Retinal pigment epithelial cell (primary cell): ENCODE results near the gene ADGRE1.

Experiments used
- DNase-seq: peaks from one replicate; pipeline ENCODE4 v3.0.0-alpha.2; 2010; ENCODE audit warnings: low read depth
- H3K4me3 ChIP-seq: 2 replicates; pipeline ENCODE4 v1.5.1; 2011; ENCODE audit warnings: mild to moderate bottlenecking, low read length, control low read depth, moderate library complexity
- TF ChIP-seq, protein P1 (sequence below): conservative IDR thresholded peaks from 2 replicates; pipeline ENCODE4 v1.5.1; 2011; ENCODE audit warnings: low read depth, low read length, control low read depth, inconsistent platforms

ADGRE1 gene

DNA sequence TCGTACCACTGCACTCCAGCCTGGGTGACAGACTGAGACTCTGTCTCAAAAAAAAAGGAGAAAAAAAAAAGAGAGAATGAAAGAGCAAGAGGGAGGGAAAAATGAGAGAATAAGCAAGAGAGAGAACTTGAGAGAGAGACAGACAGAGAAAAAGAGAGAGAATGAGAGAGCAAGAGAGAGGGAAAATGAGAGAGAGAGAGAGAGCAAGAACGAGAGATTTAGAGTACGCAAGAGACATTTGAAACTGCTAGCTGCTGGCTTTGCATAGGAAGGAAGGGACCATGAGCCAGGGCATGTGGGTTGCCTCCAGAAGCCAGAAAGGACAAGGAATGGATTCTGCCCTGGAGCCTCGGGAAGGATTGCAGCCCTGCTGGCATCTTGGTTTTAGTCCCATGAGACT lies 9.6 kb upstream of the ADGRE1 start:
- TF ChIP-seq, protein P1, sequence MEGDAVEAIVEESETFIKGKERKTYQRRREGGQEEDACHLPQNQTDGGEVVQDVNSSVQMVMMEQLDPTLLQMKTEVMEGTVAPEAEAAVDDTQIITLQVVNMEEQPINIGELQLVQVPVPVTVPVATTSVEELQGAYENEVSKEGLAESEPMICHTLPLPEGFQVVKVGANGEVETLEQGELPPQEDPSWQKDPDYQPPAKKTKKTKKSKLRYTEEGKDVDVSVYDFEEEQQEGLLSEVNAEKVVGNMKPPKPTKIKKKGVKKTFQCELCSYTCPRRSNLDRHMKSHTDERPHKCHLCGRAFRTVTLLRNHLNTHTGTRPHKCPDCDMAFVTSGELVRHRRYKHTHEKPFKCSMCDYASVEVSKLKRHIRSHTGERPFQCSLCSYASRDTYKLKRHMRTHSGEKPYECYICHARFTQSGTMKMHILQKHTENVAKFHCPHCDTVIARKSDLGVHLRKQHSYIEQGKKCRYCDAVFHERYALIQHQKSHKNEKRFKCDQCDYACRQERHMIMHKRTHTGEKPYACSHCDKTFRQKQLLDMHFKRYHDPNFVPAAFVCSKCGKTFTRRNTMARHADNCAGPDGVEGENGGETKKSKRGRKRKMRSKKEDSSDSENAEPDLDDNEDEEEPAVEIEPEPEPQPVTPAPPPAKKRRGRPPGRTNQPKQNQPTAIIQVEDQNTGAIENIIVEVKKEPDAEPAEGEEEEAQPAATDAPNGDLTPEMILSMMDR = no peak
- DNase-seq = no peak
- no peak overlapping the region for H3K4me3 ChIP-seq

DNA sequence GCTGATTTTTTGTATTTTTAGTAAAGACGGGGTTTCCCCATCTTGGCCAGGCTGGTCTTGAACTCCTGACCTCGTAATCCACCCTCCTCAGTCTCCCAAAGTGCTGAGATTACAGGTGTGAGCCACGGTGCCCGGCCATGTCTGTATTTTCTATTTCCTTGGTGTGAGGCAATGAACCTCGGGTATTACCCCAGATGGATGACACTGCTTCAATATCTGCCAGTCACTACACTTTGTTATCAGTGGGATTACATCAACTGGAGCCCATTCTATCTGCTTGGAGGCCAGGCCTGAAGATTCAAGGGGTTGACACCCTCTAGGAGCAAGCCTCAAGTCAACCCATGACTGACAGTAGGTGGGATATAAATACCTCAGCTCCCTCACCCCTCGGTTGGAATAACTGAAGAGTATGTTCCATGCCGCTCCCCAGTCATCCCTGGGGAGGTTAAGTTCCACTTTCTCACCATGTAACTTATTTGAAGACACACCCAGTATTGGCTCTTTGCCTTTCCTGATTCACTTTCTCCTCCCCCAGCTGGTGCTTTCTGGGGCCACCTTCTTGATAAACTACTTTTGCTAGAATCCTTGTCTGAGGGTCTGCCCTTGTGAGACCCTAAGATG lies 992 bp upstream of the ADGRE1 start:
- TF ChIP-seq, protein P1 = no peak
- DNase-seq = no peak
- H3K4me3 ChIP-seq = no peak overlapping the region

DNA sequence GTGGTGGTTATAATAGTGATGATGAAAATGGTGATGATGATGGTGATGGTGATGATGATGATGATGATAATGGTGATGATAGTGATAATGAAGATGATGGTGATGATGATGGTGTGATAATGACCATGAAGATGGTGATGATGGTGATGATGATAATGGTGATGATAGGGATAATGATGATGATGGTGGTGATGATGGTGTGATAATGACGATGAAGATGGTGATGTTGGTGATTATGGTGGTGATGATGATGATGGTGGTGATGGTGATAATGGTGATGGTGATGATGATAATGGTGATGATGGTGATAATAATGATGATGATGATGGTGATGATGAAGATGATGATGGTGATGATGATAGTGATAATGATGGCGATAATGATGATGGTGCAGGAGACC lies 1.6 kb downstream of the ADGRE1 start:
- TF ChIP-seq, protein P1 = no peak
- no peak for DNase-seq
- H3K4me3 ChIP-seq = no peak overlapping the region

DNA sequence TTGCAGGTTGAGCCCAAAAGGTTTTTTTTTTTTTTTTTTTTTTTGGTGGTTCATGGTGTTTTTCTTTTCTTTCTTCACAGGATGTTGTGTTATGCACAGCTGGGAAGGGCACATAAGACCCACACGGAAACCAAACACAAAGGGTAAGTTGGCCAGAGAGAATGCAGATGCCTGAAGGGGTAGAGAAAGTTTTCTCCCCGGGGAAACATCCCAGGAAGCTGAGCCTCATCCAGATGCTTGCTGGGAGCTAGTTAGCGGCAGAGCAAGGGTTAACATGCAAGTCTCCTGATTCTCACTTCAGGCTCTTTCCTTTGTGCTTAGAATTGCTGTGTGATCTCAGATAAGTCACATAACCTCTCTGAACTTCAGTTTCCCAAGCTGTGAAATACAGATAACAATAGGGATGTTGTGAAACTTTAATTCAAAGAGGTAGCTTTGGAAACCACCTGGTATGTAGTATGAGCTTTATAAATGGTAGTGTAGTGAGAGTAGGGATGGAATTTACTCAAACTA lies 3.1 kb downstream of the ADGRE1 start:
- TF ChIP-seq, protein P1 = no peak
- no peak for DNase-seq
- H3K4me3 ChIP-seq = no peak overlapping the region

DNA sequence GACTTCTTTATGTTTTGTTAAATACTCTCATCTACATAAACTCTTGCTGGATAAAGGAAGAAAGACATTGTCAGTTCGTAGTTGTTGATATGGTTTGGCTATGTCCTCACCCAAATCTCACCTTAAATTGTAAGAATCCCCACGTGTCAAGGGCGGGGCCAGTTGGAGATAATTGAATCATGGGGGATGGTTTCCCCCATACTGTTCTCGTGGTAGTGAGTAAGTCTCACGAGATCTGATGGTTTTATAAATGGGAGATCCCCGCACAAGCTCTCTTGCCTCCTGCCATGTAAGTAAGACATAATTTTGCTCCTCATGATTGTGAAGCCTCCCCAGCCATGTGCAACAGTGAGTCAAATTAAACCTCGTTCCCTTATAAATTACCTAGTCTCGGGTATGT lies 3.6 kb downstream of the ADGRE1 start:
- DNase-seq = no peak
- TF ChIP-seq, protein P1 = no peak
- H3K4me3 ChIP-seq = no peak overlapping the region

DNA sequence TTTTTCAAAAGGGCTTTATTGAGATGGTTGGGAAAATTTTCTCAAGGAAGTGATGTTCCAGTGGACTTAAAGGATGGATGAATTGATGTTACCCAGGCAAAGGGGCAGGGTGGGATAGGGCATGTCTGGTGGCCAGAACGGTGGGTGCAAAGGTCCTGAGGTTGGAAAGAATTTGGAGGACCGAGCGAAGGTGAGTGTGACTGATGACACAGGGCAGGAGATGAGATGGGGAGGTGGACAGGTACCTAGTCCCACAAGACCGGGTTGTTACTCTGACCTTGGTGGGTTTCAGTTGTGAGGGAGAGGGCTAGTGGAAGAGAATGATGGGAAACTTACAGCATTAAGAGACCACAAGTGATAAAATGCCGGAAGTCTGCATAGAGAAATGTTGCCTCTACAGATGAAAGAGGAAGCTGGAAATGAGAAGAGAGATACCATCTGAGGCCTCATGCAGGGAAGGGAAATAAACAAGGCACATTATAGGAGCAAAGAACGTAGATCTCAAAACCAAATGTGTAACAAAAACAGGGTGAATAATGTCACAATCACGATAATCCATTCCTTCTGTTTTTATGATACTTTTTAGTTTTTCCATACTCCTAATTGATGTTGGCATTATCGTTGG lies 4.5 kb downstream of the ADGRE1 start:
- no peak overlapping the region for H3K4me3 ChIP-seq
- TF ChIP-seq, protein P1 = no peak
- DNase-seq = no peak

DNA sequence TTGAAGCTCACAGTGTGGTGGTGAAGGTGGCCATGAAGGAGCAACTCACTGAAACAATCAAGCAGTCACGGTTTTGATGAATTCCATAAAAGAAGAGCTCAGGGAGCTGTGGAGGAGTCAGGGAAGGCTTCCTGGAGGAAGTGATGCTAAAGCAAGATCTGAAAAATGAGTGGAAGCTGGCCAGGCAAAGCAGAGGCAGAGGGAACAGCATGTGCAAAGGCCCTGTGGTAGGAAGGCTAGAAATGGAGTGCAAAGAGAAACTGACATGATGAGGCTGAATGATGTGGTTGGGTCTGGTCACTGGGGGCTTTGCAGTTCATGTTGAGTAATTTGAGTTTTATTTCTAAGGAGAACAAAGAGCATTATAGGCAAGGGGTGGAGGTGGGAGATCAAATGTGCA lies 6.9 kb downstream of the ADGRE1 start:
- H3K4me3 ChIP-seq = no peak overlapping the region
- DNase-seq = no peak
- TF ChIP-seq, protein P1 = no peak
